Activated CD8-positive, alpha-beta T cell treated with anti-CD3 and anti-CD28 coated beads, Interleukin-2, amount 10 ng/mL, durations not matched to agents 7 days and 5 days (primary cell): Measurements from ENCODE around the gene GBA3. TPM values are rescaled to one million over a fixed set of nuclear protein-coding genes. Genes with fewer than 3 reads are reported as not detected.

Experiments used
- ATAC-seq: fragments of 150-1000 bp; cut with Tn5 transposase; one replicate; pipeline ENCODE4 v1.10.0; 2021; ENCODE audit warnings: moderate library complexity
- CTCF ChIA-PET: fragments of 350-600 bp; sonication (Branson Sonifier 250); formaldehyde crosslinking; loops from one replicate; lab custom pipeline; 2021; ENCODE audit warnings: antibody characterized with exemption; lab: Charles Lee
- POLR2A ChIA-PET: fragments of 350-600 bp; sonication (Branson Sonifier 250); formaldehyde crosslinking; loops from one replicate; lab custom pipeline; 2021; ENCODE audit warnings: antibody characterized with exemption; lab: Charles Lee
- DNase-seq: peaks from one replicate; pipeline ENCODE4 v3.0.0-alpha.2; 2020
- H3K27ac Mint-ChIP-seq: one replicate; pipeline ENCODE4 v1.8.0; 2021; ENCODE audit warnings: mild to moderate bottlenecking, mixed read lengths
- H3K27me3 Mint-ChIP-seq: one replicate; pipeline ENCODE4 v1.8.0; 2021; ENCODE audit warnings: low read depth, mixed read lengths
- H3K36me3 Mint-ChIP-seq: one replicate; pipeline ENCODE4 v1.8.0; 2021; ENCODE audit warnings: low read depth, mixed read lengths
- H3K4me1 Mint-ChIP-seq: one replicate; pipeline ENCODE4 v1.8.0; 2021; ENCODE audit warnings: low read depth, mixed read lengths
- H3K4me3 Mint-ChIP-seq: one replicate; pipeline ENCODE4 v1.8.0; 2021; ENCODE audit warnings: mild to moderate bottlenecking, mixed read lengths
- H3K9me3 Mint-ChIP-seq: one replicate; pipeline ENCODE4 v1.8.0; 2022; ENCODE audit warnings: mixed read lengths; ENCODE audit not compliant: insufficient read depth
- total RNA-seq, 2 experiments: library from RNA; stranded (reverse); gene quantifications; one replicate each; pipeline ENCODE4 v1.2.3, GENCODE V29; 2021

GBA3 gene
- not detected for total RNA-seq

DNA sequence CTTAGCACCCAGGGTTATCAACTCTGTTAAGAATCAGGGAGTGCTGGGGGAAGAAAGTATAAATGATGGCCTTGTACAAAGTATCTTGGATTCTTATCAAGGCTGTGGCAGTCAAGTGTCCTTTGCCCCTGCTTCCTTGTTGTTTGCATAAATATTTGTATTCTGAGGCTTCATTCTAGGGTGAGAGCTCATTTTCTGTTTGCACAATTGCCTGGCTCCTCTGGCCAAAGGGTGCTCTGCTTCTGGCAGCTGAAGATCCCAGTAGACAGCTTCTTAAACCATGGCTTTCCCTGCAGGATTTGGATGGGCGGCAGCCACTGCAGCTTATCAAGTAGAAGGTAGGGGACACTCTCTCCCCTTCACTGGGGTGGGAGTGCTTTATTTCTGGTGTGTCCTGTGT, at the start of gene GBA3:
Gene GBA3 (plus strand): TSS at position 202 of the 400 bp plus-strand sequence.
- no peaks in the 10 kb centered on the region for H3K36me3 Mint-ChIP-seq
- DNase-seq (no peak), ATAC-seq (no peak)
- no peak within 1 kb of the TSS for H3K4me3 Mint-ChIP-seq
- H3K27me3 Mint-ChIP-seq: no peaks in the 10 kb centered on the region
- H3K4me1 Mint-ChIP-seq: no peaks in the 10 kb centered on the region
- CTCF ChIA-PET: interaction anchor here (1.3 to 2.4 kb wide), 2 partner anchors 282 to 904 kb away, joined by 4 to 9 read pairs; no protein-coding TSS in a partner anchor
- H3K27ac Mint-ChIP-seq: no peak within 1 kb of the TSS
- H3K9me3 Mint-ChIP-seq: no peaks in the 10 kb centered on the region
- POLR2A ChIA-PET: no interaction called here

DNA sequence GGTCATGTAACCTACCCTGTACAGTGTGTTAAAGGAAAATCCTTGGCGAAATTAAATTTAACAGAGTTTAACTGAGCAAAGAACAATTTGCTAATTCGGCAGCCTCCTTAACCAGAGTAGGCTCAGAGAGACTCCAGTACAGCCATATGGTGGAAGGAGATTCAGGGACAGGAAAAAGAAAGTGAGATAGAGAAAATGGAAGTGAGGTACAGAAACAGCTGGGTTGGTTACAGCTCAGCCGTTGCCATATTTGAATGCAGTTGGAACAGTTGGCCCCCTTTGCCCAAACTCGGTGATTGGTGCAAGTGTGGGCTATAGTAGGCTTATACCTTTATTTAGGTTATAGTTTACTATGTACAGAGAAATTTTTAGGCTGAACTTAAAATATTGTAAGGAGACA, 48.8 kb upstream of the GBA3 start:
- Mint-ChIP-seq H3K36me3 (no peaks in the 10 kb centered on the region), H3K4me1 (no peaks in the 10 kb centered on the region)
- CTCF ChIA-PET: interaction anchor here (1.5 kb wide), 1 partner anchor 254 kb away, joined by 3 read pairs; no protein-coding TSS in a partner anchor

DNA sequence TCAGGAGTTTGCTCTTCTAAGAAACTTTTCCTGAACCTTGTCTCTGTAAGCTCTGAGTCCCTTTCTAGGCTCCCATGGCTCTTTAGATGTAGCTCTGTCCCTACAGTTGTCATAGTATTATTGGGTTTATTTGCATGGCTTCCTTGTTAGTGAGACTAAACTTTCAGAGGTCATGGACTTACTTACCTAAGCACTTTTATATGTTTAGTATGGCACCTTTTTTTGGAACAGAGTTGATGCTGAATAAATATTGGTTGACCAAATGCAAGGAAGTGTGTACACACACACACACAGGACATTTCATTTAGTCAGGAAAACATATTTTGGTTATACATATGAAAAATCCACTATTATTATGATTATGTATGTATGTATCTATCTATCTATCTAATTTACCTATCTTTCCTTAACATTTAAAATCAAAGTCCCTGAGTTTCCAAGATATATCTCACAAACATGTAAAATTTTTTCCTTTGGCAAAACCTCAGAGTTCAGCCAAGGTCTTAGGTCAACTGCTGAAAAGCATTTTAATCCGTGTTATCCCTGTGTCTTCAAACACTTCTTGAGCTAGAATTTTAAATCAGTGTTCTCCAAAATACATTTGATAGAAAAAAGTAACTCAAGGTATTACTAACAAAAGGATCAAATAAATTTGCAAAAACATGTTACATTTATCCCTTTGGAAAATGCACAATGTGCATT, 47.1 kb upstream of the GBA3 start:
- ATAC-seq (no peak), DNase-seq (no peak)
- Mint-ChIP-seq H3K27me3 (no peaks in the 10 kb centered on the region), H3K4me3 (no peak overlapping the region), H3K27ac (no peak overlapping the region), H3K4me1 (no peaks in the 10 kb centered on the region), H3K9me3 (peaks cover 2% of the 10 kb centered on the region), H3K36me3 (no peaks in the 10 kb centered on the region)
- POLR2A ChIA-PET: no interaction called here
- CTCF ChIA-PET: interaction anchor here (1.5 kb wide), 1 partner anchor 256 kb away, joined by 3 read pairs; no protein-coding TSS in a partner anchor

More for the DNA sequence above, 48.8 kb upstream of the GBA3 start:
- Mint-ChIP-seq H3K9me3 (peaks cover 8% of the 10 kb centered on the region), H3K27me3 (no peaks in the 10 kb centered on the region), H3K4me3 (no peak overlapping the region), H3K27ac (no peak overlapping the region)
- POLR2A ChIA-PET: no interaction called here
- ATAC-seq (no peak), DNase-seq (no peak)

DNA sequence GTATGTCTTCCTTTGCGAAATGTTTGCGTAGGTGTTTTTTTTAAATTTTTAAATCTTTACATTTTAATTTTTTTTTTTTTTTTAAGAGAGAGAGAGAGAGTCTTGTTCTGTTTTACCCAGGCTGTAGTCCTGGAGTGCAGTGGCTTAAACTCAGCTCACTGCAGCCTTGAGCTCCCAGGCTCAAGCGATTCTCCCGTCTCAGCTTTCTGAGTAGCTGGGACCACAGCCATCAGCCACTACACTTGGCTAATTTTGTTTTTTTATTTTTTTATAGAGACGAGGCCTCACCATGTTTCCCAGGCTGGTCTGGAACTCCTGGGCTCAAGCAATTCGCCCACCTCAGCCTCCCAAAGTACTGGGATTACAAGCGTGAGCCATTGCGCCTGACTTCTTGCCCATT, 43.7 kb upstream of the GBA3 start:
- no peaks in the 10 kb centered on the region for H3K4me1 Mint-ChIP-seq
- POLR2A ChIA-PET: no interaction called here
- H3K27me3 Mint-ChIP-seq: no peaks in the 10 kb centered on the region
- no peaks in the 10 kb centered on the region for H3K9me3 Mint-ChIP-seq
- DNase-seq: no peak
- no peak overlapping the region for H3K27ac Mint-ChIP-seq
- CTCF ChIA-PET: no interaction called here
- H3K4me3 Mint-ChIP-seq: no peak overlapping the region
- no peaks in the 10 kb centered on the region for H3K36me3 Mint-ChIP-seq
- ATAC-seq: no peak

DNA sequence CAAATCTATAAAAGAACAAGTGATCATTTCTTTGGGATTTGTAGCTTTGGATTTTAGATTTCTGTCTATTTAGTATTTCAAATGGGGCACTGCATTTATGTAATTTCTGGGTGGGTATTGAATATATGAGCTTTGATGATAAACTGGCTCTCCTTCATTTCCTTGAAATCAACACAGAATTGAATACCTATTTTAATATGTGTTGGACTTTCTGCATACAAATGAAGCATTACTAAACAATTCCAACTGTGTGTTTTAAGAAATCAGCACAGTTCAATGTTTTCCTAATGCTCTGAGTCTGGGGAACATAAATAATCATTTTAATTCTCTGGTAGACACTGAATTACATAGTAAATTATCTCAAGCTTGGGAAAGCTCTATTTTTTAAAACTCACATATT, 42.0 kb upstream of the GBA3 start:
- Mint-ChIP-seq H3K27ac (no peak overlapping the region), H3K4me1 (no peaks in the 10 kb centered on the region), H3K27me3 (no peaks in the 10 kb centered on the region), H3K9me3 (no peaks in the 10 kb centered on the region), H3K36me3 (no peaks in the 10 kb centered on the region), H3K4me3 (no peak overlapping the region)
- no peak for DNase-seq
- POLR2A ChIA-PET: no interaction called here
- no peak for ATAC-seq
- CTCF ChIA-PET: no interaction called here

DNA sequence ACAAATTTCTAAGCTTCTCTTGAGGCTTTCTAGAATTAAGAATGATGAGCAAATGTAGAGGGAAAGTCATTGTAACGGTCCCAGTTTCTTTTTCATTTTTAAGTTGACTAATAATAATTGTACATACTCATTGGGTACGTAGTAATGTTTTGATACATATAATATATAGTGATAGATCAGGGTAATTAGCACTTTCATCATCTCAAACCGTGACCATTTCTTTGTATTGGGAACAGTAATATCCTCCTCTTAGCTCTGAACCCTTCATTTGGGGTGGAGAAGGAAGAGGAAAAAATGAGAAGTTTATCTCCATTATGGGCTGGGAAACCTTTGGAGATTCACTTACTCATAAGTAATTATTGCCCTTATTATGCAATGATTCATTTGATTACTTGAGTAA, 39.0 kb upstream of the GBA3 start:
- Mint-ChIP-seq H3K4me3 (no peak overlapping the region), H3K36me3 (no peaks in the 10 kb centered on the region), H3K27me3 (no peaks in the 10 kb centered on the region), H3K9me3 (no peaks in the 10 kb centered on the region), H3K4me1 (no peaks in the 10 kb centered on the region), H3K27ac (no peak overlapping the region)
- DNase-seq (no peak), ATAC-seq (no peak)
- CTCF ChIA-PET: interaction anchor here (1.0 kb wide), 1 partner anchor 12 kb away, joined by 3 read pairs; no protein-coding TSS in a partner anchor
- POLR2A ChIA-PET: no interaction called here

DNA sequence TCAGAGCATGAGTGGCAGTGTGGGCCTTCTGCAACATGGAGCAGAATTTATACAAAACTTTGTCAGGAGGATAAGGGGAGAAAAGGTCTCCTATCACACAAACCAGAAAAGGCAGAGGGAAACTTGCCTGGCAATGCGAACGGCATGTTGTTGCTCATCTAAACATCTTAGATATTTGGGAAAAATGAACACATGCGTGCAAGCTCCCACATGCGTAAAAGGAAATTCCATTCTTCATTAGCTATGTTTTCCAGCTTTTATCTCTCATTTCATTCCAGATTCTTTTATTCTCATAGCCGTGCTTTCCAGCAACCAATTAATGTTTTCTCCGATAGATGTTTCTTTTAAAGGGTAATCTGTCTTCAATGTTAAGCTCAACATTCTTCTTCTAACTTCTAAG, 31.3 kb upstream of the GBA3 start:
- H3K9me3 Mint-ChIP-seq: no peaks in the 10 kb centered on the region
- peaks cover 1% of the 10 kb centered on the region for H3K36me3 Mint-ChIP-seq
- no peak overlapping the region for H3K4me3 Mint-ChIP-seq
- H3K27ac Mint-ChIP-seq: no peak overlapping the region
- CTCF ChIA-PET: interaction anchor here (1.5 kb wide), 1 partner anchor 11 kb away, joined by 4 read pairs; no protein-coding TSS in a partner anchor
- no peaks in the 10 kb centered on the region for H3K4me1 Mint-ChIP-seq
- ATAC-seq (no peak), DNase-seq (no peak)
- POLR2A ChIA-PET: interaction anchor here (0.7 kb wide), 1 partner anchor 15 kb away, joined by 3 read pairs; no protein-coding TSS in a partner anchor
- no peaks in the 10 kb centered on the region for H3K27me3 Mint-ChIP-seq

DNA sequence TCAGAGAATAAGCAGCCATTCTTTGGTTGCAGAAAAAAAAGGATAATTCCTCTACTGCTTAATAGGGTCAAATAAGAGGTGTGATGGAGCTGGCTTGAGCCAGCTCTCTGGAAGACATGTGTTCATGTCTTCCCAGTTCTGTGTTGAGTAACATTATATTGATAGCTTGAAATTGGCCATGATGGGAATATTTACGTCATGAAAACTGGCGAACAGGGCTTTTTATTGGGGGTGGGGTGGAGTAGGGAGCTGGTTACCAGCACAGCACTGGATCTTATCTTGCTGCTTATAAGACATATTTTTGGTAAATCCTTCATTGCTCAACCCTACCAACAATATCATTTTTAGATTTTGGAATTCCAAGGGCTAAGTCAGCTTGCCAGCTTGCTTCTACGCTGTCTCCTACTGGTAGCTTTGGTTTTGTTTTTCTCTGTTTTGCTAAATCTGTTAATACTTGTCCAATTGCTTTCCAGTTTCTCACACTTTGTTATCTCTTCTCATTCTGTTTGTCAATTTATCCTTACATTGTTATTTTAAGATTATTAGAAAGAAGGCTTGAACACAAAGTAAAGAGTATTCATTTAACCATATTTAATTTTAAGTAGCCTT, 25.3 kb upstream of the GBA3 start:
- Mint-ChIP-seq H3K9me3 (no peaks in the 10 kb centered on the region), H3K4me1 (peaks cover 21% of the 10 kb centered on the region)
- POLR2A ChIA-PET: no interaction called here

DNA sequence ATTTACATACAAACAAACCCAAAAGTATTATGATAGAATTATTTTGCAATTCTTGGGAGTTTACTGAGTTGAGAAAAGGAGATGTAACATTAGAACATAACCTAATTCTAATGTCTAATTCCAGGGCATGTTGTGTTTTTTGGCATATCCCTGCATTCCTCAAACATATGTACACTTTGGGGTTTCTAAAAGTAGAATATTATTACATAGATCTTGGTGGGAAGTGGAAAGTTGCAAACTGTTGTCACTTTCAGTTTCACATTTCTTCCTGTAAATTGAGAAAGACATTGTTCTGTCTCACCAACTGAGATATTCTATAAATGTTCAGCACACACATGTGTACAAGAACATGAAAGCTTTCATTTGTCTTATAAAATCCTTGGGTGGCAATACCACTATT, 24.4 kb upstream of the GBA3 start:
- peaks cover 6% of the 10 kb centered on the region for H3K36me3 Mint-ChIP-seq
- CTCF ChIA-PET: interaction anchor here (1.5 kb wide), 1 partner anchor 8 kb away, joined by 6 read pairs; no protein-coding TSS in a partner anchor
- H3K4me1 Mint-ChIP-seq: peaks cover 30% of the 10 kb centered on the region
- POLR2A ChIA-PET: no interaction called here
- ATAC-seq (peak; percentile 36), DNase-seq (no peak)
- peak overlapping the region; percentile 4 for H3K27ac Mint-ChIP-seq
- H3K4me3 Mint-ChIP-seq: peak overlapping the region; percentile 12
- no peaks in the 10 kb centered on the region for H3K27me3 Mint-ChIP-seq
- no peaks in the 10 kb centered on the region for H3K9me3 Mint-ChIP-seq

More for the DNA sequence above, 25.3 kb upstream of the GBA3 start:
- DNase-seq (no peak), ATAC-seq (no peak)
- Mint-ChIP-seq H3K36me3 (peaks cover 6% of the 10 kb centered on the region), H3K4me3 (no peak overlapping the region), H3K27ac (no peak overlapping the region), H3K27me3 (no peaks in the 10 kb centered on the region)
- CTCF ChIA-PET: no interaction called here

DNA sequence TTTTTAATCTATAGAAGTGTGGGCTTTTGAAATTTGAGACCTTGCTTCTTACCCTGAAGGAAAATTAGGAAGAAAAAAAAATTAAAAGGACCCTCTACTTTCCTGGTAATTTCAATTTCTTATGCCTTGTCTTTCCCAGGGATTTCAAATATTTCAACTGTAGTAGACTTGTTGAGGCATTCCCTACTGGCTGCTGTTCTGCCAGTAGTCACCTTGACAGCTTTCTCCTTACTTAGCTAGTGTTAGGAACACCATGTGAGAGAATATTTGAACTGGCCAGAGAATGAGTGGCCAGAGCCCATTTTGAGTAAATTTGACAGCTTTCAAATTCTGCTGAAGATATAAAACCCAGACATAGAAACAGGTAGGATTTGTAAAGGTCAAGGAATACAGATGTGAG, 24.0 kb upstream of the GBA3 start:
- peak overlapping the region; percentile 12 for H3K4me3 Mint-ChIP-seq
- no peaks in the 10 kb centered on the region for H3K27me3 Mint-ChIP-seq
- H3K27ac Mint-ChIP-seq: peak overlapping the region; percentile 36
- CTCF ChIA-PET: interaction anchor here (1.2 to 1.5 kb wide), 2 partner anchors 9 to 258 kb away, joined by 3 to 6 read pairs; no protein-coding TSS in a partner anchor
- H3K9me3 Mint-ChIP-seq: no peaks in the 10 kb centered on the region
- peaks cover 6% of the 10 kb centered on the region for H3K36me3 Mint-ChIP-seq
- POLR2A ChIA-PET: no interaction called here
- ATAC-seq (no peak), DNase-seq (no peak)
- peaks cover 33% of the 10 kb centered on the region for H3K4me1 Mint-ChIP-seq

DNA sequence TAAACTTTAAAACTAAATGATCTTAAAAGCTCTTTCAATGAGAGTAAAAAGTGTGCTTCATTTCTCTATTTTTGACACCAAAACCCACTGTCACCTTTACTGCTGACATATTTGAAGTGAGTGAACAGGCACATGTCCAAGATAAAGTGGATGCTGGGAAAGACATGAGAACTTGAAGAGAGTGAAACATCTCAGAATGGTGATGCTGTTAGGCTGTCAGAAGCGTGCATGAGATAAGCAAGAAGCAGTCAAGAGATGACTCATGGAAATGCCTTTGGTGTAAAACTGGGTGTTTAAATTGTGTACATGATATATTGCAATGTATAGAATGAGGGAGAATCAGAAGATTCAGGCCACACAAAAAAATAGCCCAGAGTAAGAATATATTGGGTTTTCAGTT, 21.8 kb upstream of the GBA3 start:
- no peak for ATAC-seq
- H3K9me3 Mint-ChIP-seq: no peaks in the 10 kb centered on the region
- H3K27ac Mint-ChIP-seq: no peak overlapping the region
- ChIA-PET POLR2A (no interaction called here), CTCF (interaction anchor here (1.3 kb wide), 2 partner anchors 11 to 169 kb away, joined by 3 to 4 read pairs; no protein-coding TSS in a partner anchor)
- H3K27me3 Mint-ChIP-seq: no peaks in the 10 kb centered on the region
- peaks cover 39% of the 10 kb centered on the region for H3K4me1 Mint-ChIP-seq
- DNase-seq: no peak
- peaks cover 6% of the 10 kb centered on the region for H3K36me3 Mint-ChIP-seq
- no peak overlapping the region for H3K4me3 Mint-ChIP-seq

DNA sequence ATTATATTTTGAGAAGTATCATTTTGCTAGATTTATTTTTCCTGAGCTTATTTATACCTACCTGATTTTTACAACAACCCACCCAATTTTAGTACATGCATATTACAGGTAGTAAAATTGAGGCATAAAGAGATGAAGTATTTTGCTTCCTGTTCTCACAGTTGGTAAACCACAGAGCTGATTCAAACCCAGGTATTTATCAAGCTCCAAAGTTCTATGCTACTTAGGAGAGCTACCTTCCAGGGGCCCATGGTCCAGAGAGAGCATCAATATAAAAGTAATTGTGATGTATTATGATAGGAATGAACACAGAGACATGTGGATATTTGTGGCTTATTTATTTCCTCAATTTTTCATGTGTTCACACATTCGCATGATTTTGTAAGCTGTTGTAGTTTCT, 20.2 kb upstream of the GBA3 start:
- ATAC-seq: peak; percentile 54
- Mint-ChIP-seq H3K36me3 (peaks cover 3% of the 10 kb centered on the region), H3K4me3 (no peak overlapping the region), H3K27me3 (no peaks in the 10 kb centered on the region), H3K27ac (peak overlapping the region; percentile 1), H3K4me1 (peaks cover 47% of the 10 kb centered on the region), H3K9me3 (no peaks in the 10 kb centered on the region)
- ChIA-PET CTCF (interaction anchor here (0.7 to 1.7 kb wide), 8 partner anchors 11 to 262 kb away, joined by 3 to 6 read pairs (median 4); no protein-coding TSS in a partner anchor), POLR2A (interaction anchor here (1.8 kb wide), 1 partner anchor 11 kb away, joined by 5 read pairs; no protein-coding TSS in a partner anchor)
- DNase-seq: no peak
